Thoracic aorta (tissue), 2 donors: ENCODE results near the gene ANOS1. TPM values are rescaled to one million over a fixed set of nuclear protein-coding genes. Genes with fewer than 3 reads are reported as not detected.
"Not testable (repeated sequence)": the region's sequence is repeated elsewhere in the genome, so short reads cannot be mapped to it uniquely, and the experiment has no call there.

Experiments
- ATAC-seq: fragments of 150-250 bp; one replicate; pipeline ENCODE4 v1.8.0; 2017; ENCODE audit warnings: low read depth; ENCODE audit not compliant: insufficient number of reproducible peaks, low FRiP score
- DNase-seq: peaks from one replicate; pipeline ENCODE4 v3.0.0-alpha.2; 2020; ENCODE audit warnings: low spot score
- H3K27ac ChIP-seq, 2 donors: fragments of 200-600 bp; sonication (generic); 1 replicate in 1 of 2; 2 replicates in 1 of 2; pipeline ENCODE4 v1.5.1; 2016; ENCODE audit warnings: mild to moderate bottlenecking in 2 of 2, moderate library complexity in 2 of 2
- H3K27me3 ChIP-seq: fragments of 200-600 bp; sonication (generic); replicated peaks from 2 replicates; pipeline ENCODE4 v1.6.0; 2016; ENCODE audit warnings: mild to moderate bottlenecking; ENCODE audit not compliant: insufficient read depth
- H3K36me3 ChIP-seq: fragments of 200-600 bp; sonication (generic); one replicate; pipeline ENCODE4 v1.5.1; 2016
- H3K4me1 ChIP-seq, 2 donors: fragments of 200-600 bp; sonication (generic); 1 replicate in 1 of 2; 2 replicates in 1 of 2; pipeline versions ENCODE4 v1.5.1 to v1.6.0; 2016; ENCODE audit warnings: low read depth in 2 of 2, mild to moderate bottlenecking in 1 of 2; ENCODE audit not compliant: control insufficient read depth in 1 of 2
- H3K4me3 ChIP-seq: fragments of 200-600 bp; sonication (generic); 2 replicates; pipeline ENCODE4 v1.5.1; 2016; ENCODE audit warnings: mild to moderate bottlenecking
- H3K9me3 ChIP-seq: fragments of 200-600 bp; sonication (generic); 2 replicates; pipeline ENCODE4 v1.5.1; 2016
- total RNA-seq, 2 donors: library from RNA; depleted of rRNA; stranded (reverse); fragments of >200 nt; gene quantifications; one replicate each; pipeline versions ENCODE4 v1.1.0 to v1.2.3, GENCODE V29; 2016
- TF ChIP-seq, protein P1 (sequence below): fragments of 200-600 bp; sonication (generic); IDR thresholded peaks from one replicate; pipeline ENCODE4 v1.5.1; 2019; ENCODE audit warnings: antibody characterized with exemption

ANOS1 gene
- total RNA-seq, 2 donors from 2014 or later: 8.9 to 10.4 TPM

DNA sequence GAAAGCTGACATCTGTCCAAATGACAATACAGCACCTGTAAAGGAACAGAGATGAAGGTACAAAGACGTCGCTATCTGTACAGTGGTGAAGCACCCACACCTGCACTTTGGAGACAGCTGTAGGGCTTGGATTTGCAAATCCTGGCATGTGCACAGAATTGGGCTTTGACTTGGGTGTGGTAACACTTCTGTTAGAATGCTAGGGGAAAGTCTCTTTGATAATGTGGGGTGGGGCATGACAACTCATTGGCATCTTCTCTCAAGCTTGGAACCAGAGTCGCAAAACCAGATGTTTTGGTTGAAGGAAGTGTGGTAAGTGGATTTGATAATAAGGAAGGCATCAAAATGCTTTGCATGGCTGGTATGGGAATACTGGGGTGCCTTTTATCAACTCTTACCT, 211.8 kb downstream of the ANOS1 start:
- TF ChIP-seq, protein P1, sequence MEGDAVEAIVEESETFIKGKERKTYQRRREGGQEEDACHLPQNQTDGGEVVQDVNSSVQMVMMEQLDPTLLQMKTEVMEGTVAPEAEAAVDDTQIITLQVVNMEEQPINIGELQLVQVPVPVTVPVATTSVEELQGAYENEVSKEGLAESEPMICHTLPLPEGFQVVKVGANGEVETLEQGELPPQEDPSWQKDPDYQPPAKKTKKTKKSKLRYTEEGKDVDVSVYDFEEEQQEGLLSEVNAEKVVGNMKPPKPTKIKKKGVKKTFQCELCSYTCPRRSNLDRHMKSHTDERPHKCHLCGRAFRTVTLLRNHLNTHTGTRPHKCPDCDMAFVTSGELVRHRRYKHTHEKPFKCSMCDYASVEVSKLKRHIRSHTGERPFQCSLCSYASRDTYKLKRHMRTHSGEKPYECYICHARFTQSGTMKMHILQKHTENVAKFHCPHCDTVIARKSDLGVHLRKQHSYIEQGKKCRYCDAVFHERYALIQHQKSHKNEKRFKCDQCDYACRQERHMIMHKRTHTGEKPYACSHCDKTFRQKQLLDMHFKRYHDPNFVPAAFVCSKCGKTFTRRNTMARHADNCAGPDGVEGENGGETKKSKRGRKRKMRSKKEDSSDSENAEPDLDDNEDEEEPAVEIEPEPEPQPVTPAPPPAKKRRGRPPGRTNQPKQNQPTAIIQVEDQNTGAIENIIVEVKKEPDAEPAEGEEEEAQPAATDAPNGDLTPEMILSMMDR: no peak
- no peaks in the 10 kb centered on the region for H3K27me3 ChIP-seq
- ATAC-seq (no peak), DNase-seq (no peak)
- H3K4me3 ChIP-seq: no peak overlapping the region
- no peaks in the 10 kb centered on the region for H3K4me1 ChIP-seq
- no peaks in the 10 kb centered on the region for H3K36me3 ChIP-seq
- no peak overlapping the region for H3K27ac ChIP-seq
- H3K9me3 ChIP-seq: no peaks in the 10 kb centered on the region

DNA sequence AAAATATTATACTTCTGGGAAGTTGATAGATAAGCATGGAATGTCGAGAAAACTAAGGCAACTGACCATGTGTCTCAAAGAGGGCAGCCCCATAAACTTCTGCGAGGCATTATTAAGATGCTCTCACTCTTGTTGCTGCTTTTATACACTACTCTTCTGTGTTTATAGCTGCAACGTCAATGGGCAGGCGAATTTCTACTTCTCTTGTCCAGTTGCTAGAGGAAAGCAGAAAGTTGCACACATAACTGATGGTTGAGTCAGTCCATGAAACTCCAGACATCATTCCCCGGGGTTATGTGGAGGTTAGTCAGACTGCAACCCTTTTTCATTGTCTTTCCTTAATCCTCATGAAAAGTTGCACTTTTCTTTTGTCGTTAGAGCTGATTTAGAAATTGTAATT, 227.5 kb downstream of the ANOS1 start:
- no peaks in the 10 kb centered on the region for H3K27me3 ChIP-seq
- no peaks in the 10 kb centered on the region for H3K9me3 ChIP-seq
- TF ChIP-seq, protein P1: no peak
- peaks cover 0 to 4% of the 10 kb centered on the region in 2 donors for H3K4me1 ChIP-seq
- peak overlapping the region in 1 of 2 donors; percentile 44 for H3K27ac ChIP-seq
- ATAC-seq (peak; percentile 28), DNase-seq (no peak)
- H3K36me3 ChIP-seq: no peaks in the 10 kb centered on the region
- H3K4me3 ChIP-seq: peak overlapping the region; percentile 41

DNA sequence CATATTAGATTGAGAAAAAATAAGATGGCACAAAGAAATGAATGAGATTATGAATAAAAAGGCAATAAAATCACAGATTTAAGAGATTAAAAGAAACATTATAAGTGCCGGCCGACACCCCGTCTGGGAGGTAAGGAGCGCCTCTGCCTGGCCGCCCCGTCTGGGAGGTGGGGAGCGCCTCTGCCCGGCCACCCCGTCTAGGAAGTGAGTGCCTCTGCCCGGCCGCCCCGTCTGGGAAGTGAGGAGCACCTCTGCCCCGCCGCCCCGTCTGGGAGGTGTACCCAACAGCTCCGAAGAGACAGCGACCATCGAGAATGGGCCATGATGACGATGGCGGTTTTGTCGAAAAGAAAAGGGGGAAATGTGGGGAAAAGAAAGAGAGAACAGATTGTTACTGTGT, 229.8 kb downstream of the ANOS1 start:
- ATAC-seq, DNase-seq, H3K36me3 ChIP-seq, H3K9me3 ChIP-seq, H3K27ac ChIP-seq, H3K4me3 ChIP-seq, H3K4me1 ChIP-seq, H3K27me3 ChIP-seq: not testable (repeated sequence)

DNA sequence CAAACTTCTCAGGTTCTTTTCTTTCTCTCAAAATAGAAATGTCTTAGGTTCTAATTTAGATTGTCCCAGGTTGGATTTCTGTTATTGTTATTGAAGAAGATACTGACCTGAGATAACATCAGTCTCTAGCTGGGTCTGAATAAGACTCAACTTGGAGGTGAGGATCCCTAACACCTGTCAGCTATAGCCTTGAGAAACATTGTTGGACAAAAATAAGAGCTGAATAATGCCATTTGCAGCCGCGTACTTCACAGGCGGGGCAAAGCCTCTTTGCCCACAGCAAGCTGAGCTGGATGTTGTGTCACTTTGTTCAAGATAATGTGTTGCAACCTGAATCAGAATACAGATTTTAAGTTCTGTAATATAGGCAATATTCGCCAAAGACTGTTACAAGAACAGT, 231.7 kb downstream of the ANOS1 start:
- TF ChIP-seq, protein P1: no peak
- no peak overlapping the region for H3K27ac ChIP-seq
- H3K4me1 ChIP-seq: peaks cover 0 to 4% of the 10 kb centered on the region in 2 donors
- H3K27me3 ChIP-seq: no peaks in the 10 kb centered on the region
- H3K9me3 ChIP-seq: no peaks in the 10 kb centered on the region
- no peaks in the 10 kb centered on the region for H3K36me3 ChIP-seq
- ATAC-seq (no peak), DNase-seq (no peak)
- no peak overlapping the region for H3K4me3 ChIP-seq

DNA sequence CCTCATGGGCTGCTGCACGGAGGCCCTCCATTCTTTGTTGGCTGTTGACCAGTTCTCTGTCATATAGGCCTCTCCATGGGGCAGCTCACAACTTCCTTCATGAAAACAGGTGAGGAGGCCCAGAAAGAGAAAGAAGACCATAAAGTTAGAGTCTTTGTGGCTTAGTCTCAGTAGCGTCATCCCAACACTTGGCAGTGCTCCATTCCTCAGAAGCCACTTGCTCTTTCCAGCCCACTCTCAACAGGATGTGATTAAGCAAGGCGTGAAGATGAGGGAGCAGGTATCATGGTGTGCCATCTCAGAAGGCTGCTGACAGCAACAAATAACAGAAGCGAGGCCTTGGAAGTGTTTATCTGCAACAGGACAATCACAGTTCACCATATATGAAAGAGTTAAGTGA, 236.9 kb downstream of the ANOS1 start:
- not testable (repeated sequence) for H3K27ac ChIP-seq, DNase-seq, ATAC-seq, H3K4me3 ChIP-seq, H3K36me3 ChIP-seq, H3K4me1 ChIP-seq, H3K27me3 ChIP-seq, H3K9me3 ChIP-seq

DNA sequence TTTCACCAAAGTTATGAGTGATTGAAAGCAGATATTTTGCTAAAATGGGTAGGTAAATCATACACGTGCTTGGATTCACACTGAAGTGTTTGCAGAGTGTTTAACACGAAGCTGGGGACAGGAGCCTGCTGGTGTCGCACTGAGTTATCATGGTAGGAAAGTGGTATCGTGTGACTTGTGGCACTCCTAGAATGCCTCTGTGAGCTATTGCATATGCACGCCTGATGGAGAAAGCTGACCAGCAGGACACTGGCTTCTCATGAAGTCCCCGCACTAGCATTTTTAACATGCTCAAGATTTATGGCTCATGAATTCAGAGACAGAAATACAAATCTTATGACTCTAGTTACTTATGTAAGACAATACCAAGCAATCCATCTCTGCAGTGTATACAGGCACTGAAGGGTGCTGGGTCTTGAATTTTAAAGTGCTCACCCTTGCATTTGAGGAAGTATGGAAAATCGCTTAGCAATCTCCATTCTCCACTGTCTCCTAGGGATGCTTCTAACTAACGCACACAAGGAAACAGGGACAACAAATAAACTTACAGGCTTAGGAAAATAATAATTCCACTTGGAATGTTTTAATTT, 247.5 kb downstream of the ANOS1 start:
- H3K4me3 ChIP-seq: no peak overlapping the region
- H3K27ac ChIP-seq: no peak overlapping the region
- no peak for DNase-seq
- TF ChIP-seq, protein P1: no peak
- no peak for ATAC-seq
- H3K36me3 ChIP-seq: no peaks in the 10 kb centered on the region
- H3K9me3 ChIP-seq: no peaks in the 10 kb centered on the region
- no peaks in the 10 kb centered on the region for H3K4me1 ChIP-seq
- H3K27me3 ChIP-seq: no peaks in the 10 kb centered on the region

Other genes with a start within 250 kb of the ANOS1 start
- not detected for gene FAM9A, start 69.2 kb upstream of the ANOS1 start, total RNA-seq